Fibroblast of peridontal ligament (primary cell): Measurements from ENCODE around the gene CDK12.
A peak's percentile ranks its signal among the peaks of the same experiment; 100 is the strongest.

Experiments
- DNase-seq: peaks from one replicate; pipeline ENCODE4 v3.0.0-alpha.2; 2010; ENCODE audit errors: extremely low read depth

Gene CDK12

DNA sequence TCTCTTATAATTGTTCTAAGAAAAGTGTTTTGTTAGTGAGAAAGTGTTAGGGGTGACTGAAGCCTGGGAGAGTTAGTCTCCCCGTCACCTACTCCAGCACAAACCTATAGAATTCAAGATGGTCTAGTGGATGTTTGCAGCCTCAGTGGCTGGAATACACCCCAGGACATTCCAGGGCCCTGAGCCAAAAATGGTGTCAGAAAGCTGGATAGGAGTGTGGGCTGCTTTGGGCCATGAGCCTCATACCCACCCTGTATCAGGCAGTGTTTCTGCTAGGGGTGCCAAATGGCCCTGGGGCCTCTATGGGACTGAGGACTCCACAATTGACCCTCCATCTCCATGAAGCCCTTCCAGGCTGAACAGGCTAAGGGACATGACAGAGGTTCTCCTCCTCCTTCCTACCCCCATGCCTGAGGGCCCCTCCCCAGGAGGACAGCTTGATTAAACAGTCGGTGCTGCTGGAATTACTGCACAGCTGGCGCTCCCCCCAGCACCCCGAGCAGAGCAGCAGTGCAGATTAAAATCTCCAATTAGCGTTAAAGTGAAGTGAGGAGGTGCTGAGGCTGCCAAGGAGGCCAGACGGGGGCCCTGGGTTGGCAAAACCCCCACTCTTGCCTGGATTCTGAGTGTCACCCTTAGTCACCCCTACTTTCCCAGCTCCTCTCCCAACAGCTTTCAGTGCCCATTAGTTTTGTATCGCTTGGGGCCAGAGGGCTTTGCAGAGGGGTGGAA is 87.4 kb downstream of the CDK12 start:
- no peak for DNase-seq

DNA sequence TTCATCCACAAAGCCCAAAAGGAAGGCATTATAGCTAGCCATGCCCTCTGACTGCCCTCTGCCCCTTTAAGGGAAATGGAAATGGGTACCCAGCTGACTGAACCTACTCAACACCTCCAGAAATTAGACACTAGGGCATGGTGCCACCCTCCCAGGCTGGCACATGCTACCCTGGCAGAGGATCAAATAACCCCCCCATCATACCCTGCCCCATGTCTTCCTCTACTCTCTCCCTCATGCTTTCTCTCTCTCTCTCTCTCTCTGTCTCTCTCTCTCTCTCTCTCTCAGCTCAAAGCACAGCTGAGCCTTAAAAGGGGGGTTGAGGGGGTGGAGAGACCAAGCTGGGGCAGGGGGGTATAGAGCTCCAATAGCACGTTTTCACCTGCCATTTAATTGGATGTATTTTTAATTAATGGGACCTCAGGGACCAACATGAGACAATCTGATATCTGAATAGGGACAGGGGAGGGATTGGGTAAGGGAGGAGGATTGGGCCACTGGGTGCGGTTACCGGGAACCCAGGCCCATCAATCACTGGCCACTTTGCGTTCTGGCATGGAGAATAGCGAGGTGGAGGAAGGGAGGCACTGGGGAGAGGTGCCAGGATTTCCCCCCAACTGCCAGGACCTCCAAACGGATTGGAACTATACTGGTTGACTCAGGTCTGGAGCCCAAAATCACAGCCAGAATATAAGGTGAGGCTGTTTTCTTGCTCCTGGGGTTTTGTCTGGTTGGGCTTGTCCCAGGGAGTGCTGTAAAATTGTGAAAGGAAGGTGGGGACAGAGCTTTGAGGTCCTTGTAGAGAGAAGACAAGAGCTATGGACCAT is 88.7 kb downstream of the CDK12 start:
- no peak for DNase-seq

DNA sequence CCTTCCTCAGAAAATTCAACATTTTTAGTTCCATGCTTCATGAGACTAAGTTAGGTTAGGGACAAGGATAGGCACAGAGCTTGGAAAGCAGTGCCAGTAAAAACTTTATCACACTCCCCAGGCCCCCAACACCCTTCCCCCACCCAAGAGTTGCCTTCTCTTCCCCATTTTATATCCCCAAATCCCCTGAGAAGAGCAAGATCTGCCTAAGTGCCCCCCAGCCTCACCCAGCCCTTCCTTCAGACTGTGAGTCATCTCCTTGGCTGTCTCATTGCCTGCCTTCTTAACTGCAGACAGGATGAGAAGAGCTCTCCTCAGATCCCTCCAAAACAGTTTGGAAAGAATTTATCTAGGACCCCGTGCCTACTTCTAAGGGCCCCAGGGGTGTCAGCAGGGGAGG is 90.6 kb downstream of the CDK12 start:
- DNase-seq = peak; percentile 33

DNA sequence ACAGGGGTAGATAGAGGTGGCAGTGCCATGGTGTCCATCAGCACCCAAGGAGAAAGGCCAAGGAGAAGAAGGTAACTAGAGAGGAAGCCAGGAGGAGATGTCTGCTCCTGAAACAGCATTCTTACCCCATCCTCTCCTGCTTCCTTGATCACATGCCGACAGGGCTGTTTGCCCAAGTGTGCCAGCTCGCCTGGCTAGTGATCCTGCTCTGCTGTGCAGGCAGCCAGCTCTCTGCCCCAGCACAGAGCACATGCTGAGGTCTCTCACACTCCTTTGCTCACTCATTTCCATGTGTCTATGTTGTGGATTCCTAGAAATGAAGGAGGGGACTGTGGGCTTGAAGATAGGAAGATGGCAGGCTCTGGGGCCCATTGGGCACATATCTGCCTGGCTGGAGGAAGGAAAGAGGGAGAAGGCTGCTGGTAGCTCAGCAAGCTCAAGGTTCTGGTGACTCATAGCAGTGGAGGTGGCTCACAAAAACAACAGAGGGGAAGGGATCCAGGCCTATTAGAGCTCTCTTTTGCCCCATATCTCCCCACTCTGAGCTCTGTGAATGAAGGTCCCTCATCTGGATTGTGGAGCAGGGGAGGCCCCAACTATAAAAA is 92.2 kb downstream of the CDK12 start:
- peak; percentile 30 for DNase-seq

DNA sequence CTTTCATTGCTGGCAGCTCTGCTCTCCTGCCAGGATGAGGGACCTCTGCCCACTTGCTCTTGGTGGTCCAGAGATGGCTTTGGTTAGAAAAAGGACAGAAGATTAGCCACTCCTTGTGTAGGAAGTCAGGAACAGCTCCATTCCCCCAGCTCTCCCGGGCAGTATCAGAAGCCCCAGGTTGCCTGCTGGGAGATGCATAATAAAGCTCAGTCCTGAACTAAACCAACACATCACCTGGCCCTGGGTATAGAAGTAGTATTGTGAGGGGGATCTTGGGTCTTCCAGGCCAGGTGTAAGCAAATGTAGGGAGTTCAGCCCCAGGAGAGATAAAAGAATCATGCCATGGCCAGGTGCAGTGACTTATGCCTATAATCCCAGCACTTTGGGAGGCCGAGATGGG is 94.1 kb downstream of the CDK12 start:
- no peak for DNase-seq

DNA sequence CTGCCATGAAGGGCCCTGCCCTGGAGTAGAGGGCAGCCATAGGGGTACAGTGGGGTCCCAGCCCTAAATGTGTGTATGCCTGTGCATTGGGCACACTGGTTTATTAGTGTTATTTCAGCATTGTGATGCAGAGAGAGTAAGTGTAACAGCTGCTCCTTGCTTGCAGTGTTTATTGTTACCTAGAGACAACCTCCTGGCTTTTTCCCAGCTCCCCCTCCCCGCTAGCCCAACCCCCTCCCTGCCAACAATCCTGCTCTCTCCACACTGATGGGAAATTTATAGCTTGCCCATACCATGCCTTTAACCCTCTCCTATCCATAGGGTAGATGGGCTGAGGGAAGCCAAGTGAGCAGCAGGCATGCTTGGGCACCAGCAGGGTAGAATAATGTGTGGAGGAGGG is 95.1 kb downstream of the CDK12 start:
- DNase-seq = no peak

DNA sequence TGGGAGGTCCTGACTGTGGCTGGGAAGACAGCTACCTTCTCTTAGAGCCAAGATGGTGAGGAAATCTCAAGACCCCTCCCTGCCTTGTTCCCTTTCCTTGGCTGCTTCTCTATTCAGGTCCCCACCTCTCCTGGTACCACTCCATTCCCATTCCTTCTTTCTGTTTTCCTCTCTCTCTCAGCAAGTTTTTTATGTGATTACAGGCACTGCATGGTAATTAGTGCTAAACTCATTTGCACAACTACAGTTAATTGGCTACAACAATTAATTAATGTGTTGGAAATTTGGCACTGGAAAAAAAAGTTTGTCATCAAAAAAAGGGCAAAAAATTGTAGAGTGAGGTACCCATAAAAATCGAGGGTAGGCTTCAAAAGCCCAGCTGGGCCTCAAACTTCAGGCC is 101.1 kb downstream of the CDK12 start:
- DNase-seq = no peak

DNA sequence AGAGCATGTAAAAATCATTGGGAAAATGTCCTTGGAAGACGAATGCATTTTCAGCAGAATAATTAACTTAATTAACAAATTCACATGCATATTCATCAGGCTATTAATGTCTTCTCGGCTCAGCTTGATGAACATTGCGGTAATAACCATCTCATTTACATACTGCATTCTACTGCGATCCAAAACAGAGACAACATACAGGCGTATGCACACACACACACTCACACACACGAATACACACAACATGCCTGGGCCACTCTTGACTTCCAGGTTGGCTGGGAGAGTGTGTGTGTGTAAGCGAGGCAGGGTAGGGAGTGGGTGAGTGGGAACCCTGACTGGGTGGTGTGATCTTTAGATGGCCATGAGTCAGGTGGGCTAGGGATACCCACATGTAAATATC is 101.7 kb downstream of the CDK12 start:
- DNase-seq = no peak

DNA sequence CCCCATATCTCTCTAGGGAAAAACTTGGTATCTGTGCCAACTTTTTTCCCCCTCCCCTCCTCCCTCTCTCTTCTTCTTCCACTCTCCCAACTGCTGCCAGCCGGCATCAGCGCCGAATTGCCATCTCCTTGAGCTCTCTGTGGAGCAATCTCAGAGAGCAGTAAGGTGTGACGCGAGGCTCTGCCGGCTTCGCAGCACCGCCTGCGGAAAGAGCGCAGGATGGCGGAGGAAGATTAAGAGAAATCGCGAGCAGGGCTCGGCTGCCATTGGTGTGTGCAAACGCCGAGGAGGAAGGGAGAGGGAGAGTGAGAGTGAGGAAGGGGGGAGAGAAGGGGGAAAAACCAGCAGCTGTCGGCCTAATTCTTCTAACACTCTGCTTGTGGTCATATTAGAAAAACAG is 102.2 kb downstream of the CDK12 start:
- no peak for DNase-seq

DNA sequence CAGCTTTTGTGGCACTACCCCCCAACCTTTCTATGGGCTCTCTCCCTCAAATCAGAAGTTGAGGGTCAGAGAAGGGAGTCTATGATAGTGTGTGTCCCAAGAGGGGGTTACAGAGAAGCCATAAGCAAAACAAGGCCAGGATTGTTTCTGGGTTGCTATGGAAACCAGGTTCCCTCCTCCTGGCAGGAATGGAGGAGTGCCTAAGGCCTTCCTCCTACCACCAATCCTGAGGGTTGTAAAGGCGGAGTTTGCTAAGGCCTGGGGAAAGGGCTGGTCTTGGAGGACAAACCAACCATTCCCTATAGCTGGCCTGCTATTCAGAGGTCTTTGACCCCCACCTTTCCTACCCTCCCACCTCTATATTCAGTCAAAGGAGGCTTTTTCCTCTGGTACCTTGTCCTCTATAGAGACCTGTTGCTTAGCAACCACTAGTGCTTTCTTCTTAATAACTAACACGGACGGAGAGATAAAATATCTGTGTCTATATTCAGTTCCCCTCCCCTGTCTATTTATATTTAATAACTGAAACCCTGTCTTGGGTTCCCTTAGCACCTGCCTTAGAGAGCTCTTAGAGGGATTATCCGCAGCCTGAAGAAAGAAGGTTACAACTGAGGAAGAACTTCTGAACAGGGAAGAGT is 103.0 kb downstream of the CDK12 start:
- no peak for DNase-seq

DNA sequence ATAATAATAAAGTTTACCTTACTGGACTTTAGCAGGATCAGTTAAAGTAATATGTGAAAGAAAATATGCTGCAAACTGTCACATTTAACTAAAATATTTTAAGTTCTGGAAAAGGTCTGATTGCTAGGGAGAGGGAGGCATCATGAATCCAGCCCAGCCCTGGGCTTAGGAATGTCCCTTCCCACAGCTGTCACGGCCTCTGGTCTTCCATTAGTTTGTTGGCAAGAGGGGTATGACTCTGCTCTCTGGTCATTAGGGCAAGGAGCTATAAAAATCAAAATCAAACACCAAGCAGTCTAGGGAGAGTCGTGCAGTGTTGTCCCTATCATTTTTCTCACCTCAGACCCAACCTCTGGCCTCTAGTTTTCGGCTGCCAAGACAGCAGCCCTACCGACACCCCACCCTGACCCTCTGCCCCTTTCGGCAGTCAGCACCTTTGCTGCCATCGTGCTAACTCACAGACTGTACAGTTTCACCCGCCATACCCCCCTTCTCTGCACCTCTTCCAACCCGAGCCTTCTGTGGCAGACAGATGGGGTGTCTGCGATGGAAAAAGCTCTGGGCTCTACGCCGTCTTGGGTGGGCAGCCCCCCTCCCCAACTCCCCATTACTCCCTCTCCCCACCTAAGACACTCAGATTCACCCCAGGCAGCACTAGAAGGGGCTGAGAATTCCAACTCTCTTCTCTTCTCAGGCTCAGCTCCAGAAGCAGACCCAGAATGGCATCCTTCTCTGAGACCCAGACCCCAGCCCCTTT is 105.0 kb downstream of the CDK12 start:
- no peak for DNase-seq

DNA sequence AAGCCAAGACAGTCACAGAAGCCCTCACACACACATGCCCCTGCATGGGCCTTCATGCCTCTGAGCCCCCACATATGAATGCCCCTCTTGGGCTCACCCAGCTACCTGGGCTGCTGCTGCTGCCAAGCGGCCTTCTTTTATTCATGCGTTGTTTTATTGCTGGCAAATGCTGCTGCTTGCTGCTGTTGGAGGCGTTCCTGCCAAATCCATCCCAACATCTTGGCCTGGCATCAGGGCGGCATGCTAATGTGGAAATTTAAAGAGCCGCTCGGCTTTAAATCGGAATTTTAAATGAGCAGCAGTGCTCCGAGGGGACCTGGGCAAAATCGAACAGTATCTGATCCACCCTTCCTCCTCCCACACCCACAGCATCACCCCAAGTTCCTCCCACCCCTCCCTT is 107.4 kb downstream of the CDK12 start:
- DNase-seq = no peak

DNA sequence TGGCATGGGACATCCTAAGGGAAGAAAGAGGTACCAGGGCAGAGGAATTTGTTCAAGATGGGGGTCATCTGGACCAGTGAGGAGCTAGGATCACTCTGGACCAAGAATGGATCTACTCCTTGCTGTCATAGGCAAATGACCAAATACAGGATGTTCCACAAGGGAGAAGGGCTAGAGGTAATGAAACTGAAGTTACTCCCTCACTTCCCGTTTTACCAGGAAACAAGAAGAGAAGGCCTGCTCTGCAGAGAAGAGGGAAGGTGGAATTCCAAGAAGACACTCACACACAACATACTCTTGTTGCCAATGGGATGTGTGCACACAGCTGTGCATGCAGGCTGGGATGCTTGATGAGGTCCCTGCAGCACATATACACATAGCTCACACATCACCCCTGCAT is 107.8 kb downstream of the CDK12 start:
- DNase-seq = no peak

DNA sequence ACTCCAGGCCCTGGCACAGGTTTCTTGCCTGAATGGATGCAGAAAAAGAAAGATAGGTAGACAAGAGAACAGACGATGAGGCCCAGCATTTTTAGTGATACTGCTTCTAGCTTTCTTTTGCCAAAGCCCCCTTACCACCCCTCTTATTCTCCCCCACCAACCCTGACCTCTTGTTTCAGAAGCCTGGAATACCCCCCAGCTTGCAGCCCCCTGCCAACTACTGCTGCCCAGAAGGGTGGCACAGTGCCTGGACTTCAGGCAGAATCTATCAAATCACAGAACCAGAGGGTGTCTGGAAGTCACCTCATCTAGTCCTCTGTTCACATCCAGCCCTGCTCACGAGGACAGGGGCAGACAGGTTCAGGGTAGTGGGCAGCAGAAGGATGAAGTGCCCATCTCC is 110.8 kb downstream of the CDK12 start:
- DNase-seq = no peak

DNA sequence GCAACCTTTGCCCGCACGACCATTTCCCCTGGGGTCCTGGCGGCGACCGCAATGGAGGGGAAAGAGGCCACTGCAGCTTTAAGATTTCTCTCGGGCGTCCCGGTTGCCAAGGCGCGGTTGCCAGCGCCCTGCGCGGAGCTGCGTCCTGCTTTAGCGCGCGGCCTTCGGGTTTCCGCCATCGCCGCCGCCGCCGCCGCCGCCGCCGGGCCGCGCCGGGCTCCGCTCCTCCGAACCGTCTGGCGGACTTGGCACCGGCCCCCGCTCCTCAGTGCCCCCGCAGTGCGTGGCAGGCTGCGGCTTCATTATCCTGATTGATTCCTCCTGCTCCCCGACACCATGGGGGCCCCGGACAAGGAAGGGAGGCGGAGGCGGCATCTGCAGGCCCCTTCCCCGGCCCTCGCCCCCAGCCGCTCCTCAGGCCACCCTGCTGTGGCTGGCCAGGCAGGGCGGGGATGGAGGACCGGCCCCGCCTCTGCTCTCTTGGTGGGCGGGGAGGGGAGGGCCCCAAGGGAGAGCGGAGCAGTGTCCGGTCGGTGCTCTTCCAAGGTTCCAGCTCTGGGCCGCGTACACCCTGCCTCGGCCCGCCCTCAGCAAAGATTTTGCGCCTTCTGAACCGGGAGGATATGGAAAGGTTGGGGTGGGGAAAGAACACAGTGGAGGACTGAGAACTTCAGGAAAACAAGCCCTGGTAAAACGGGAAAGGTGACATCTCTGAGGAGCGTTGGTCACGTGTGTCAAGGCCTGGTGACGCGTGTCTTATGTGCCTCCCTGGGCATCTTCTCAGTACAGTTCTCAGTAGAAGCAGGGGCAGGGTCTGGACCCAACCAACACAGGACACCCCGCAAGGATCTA is 112.4 kb downstream of the CDK12 start:
- DNase-seq = peak; percentile 41

DNA sequence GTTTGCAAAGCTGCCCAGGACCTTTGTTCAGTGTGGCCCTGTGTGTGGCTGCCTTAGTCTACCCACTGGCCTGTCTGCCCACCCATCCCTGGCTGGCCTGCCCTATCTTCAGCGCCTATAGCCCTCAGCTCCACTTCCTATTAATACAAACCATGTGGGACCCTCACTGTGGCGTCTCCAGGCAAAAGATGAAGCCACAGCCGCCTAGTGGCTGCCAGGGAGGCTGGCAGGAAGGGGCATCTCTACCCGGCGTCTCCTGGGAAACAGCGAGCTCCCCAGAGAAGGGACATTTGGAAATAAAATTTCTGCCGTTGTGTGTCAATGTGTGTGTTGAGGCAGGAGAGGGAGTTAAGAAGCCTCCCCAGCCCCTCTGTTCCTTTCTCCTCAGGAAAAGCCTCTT is 114.9 kb downstream of the CDK12 start:
- no peak for DNase-seq

DNA sequence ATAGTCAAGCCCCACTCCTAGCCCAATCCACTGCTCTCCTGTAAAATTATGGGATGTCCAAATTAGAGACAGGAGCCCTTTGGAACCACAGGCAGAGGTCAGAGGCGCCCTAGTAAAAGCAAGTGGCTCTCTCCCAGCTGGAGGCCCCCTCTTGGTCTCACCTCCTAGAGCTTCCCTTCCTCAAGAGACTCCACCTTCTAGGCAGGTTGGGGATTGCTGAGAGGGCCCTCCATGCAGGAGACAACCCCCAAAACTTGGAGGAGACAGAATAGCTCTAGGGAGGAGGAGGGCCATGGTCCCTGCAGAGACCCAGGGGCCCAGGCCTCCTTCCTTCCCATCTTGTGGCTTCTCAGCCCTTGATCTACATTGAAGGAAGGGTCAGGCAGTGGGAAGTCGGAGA is 117.0 kb downstream of the CDK12 start:
- no peak for DNase-seq

DNA sequence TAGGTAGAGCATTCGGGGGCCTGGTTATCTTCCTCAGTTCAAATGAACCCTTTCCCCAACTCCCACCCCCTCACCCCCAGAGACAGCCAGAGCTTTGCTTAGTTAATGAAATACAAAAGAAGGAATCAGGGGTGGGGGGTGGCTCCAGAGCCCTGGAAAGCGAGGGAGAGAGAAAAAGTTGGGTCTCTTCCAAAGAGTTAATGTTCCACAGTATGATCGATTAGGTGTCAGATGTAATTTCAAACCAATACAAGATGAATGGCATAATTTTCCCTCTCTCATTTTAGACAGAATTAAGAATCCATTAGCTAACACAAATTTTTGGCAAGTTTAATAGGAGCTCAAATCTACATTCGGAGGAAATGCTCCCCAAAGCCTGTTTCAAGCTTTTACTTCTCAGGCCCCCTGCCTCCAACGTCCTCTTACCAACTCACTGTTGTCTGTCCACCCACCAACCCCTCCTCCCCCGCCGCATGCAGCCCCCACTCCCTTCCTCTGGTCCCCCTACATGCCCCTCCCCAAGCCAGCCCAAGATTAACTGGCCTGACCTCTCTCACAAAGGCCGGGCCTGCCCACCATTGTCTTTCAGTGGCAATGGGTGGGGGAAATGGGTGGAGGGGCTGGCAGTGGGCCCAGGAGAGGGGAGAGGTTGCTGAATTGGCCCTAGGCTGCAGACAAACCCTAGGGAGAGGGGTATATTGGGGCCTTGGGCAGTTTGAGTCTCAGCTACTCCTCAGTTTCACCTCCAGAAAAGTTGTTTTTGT is 118.2 kb downstream of the CDK12 start:
- no peak for DNase-seq

DNA sequence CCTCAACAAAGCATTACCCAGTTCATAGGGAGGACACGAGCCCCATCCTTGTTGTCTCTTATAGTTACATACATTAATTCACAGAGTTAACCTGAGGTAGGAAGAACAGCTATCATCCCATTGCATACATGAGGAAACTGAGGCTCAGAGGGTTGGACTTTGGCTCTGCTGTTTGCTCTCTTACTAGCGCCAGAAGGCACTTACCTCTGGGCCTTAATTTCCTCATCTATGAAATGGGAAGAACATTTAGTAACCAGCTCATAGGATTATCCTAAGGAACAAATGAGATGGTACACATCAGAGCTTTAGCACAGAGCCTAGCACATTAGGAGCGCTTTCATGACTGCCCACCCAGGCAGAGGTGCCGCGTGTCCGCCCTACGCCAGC is 118.8 kb downstream of the CDK12 start:
- no peak for DNase-seq
